ENCODE data around the gene TTC19.
"Not testable (repeated sequence)": the region's sequence is repeated elsewhere in the genome, so short reads cannot be mapped to it uniquely, and the experiment has no call there.

The TTC19 gene

DNA sequence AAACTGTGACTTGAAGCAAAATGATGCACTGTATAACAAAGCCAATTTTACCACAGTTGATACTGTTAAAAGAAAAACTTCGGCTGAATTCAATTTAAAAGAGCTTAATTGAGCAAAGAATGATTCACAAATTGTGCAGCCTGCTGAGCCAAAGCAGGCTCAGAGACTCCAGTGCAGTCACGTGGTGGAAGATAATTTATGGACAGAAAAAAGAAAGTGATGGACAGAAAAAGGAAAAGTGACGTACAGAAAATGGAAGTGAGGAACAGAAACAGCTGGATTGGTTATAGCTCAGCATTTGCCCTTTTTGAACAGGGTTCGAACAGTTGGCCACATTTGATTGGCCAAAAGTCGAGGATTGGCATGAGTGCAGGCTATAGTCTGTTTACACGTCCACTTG, 25.8 kb upstream of the TTC19 start:
- DNase-seq: no peak

GRCh38 chr17:15977894-15978293, 21.7 kb upstream of the TTC19 start:
- no peak for DNase-seq

- no peak for DNase-seq
Observed at GRCh38 chr17:15978606-15979005, 21.0 kb upstream of the TTC19 start.

GRCh38 chr17:15979013-15979412, 20.6 kb upstream of the TTC19 start:
- DNase-seq: not testable (repeated sequence)

- DNase-seq: no peak
Observed at GRCh38 chr17:15981208-15981607, 18.4 kb upstream of the TTC19 start.

GRCh38 chr17:15981646-15982580, 17.7 kb upstream of the TTC19 start:
- no peak for DNase-seq

GRCh38 chr17:15996322-15996721, 3.3 kb upstream of the TTC19 start:
- no peak for DNase-seq

DNA sequence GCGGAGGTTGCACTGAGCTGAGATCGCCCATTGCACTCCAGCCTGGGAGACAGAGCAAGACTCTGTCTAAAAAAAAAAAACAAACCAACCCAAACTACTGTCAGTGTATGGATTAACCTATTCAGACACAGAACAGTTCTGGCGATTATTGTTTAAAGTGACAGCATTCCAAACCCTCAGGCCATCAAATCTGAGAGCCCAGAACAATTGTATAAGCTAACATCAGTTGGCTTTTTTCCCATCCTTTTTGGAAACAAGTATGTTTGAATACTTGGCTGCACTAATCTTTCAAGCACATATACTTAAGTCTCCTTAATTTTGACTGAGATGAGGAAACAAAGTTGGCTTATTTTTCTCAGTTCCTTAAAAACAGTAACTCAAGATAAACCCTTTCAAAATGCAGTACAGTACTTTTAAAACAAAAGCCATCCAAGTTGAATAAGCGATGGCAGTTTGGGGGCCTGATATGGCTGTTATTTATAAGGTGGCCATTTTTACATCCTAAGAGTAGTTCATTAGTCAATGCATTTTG, 1.5 kb upstream of the TTC19 start:
- DNase-seq: no peak

- peak in 2 of 4 experiments; percentile 25 to 57 for DNase-seq
Observed at GRCh38 chr17:15999974-16000827, 577 bp downstream of the TTC19 start.

DNA sequence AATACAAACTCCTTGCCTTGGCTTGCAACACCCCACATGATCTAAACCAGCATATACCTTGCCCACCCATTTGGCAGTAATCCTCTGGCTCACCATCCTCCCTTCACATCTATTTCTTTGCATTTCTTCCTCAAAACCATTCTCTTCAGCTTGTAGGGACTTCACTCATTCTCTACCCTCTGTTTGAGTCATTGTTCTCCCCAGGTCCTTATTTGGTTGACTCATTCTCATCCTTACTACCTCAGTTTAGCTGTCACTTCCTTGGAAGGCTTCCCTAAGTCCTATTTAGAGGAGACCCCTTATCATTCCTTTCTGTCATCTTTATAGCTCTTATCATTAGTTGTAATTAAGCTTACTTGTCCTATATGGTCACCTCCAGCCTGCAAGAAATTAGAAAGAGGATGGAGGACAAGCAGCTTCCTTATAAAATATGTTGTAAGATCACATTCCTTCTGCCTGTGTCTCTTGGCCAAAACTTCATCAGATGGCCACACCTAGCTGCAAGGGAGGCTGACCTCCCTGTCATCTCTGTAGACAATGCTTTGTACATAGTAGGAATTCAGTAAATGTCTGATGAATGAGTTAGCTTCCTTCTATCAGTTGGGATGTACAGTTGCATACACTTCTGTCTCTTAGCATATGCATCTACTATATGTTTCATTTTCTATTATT, 1.7 kb downstream of the TTC19 start:
- DNase-seq: no peak

DNA sequence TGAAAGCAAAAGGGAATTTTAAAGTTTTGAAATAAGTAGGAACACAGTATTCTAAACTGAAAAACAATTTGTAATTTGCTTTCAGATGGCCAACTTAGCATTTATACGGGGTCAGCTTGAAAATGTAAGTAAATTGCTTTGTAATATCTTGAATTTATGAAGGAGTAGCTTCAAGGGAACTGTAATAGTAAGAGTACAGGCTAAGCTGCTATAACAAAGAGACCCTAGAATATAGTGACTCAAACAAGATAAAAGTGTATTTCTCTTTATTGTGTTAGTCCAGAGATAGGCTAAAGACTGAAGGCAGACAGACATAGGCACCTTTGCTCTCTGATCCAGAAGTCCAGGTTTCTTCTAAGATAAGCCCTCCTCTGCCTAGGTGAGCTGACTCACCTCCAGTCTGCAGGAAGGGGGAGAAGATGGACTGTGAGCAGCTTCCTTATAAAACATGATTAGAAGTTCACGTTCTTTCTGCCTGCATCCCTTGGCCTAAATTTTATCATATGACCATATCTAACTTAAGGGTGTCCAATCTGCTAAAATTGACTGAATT, 3.2 kb downstream of the TTC19 start:
- no peak for DNase-seq

DNA sequence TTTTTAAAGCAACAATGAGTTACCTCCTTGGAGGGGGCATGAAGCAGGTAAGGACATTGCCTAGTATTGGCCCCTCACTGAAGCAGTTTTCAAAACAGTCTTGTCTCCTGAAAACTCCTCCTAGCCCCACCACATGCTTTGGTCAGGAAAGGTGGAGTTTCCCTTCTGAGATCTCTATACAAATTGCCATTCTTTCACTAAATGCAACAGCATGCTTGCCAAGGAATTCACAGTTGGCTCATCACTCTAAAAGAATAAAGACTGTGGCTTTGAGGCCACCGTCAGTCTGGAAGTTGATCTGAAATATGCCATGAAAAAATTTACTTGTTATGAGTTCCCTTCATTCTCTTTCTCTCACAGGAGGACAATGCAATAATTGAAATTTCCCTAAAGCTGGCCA, 4.2 kb downstream of the TTC19 start:
- DNase-seq: no peak

DNA sequence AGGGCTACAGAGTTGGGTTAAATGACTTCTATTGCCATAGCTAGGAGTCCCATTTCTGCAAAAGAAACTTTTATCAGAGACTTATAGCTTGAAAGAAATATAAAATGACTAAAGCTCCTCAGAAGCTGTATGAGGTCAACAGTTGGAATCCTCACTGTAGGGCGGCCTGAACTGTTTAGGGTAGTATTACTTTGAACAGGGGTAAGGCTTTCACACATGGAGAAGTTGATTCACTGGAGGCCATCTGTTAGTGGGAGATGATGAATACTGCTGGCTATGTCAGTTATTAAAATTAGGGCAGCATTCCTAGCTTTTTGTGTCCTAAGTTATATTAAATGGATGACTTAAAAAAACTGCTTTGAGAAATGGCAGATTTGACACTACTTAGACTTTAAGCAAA, 6.0 kb downstream of the TTC19 start:
- no peak for DNase-seq

- DNase-seq: no peak
Observed at GRCh38 chr17:16007439-16007838, 7.8 kb downstream of the TTC19 start.

- no peak for DNase-seq
Observed at GRCh38 chr17:16013943-16014407, 14.4 kb downstream of the TTC19 start.

- DNase-seq: no peak
Observed at GRCh38 chr17:16019347-16019746, 19.7 kb downstream of the TTC19 start.

DNA sequence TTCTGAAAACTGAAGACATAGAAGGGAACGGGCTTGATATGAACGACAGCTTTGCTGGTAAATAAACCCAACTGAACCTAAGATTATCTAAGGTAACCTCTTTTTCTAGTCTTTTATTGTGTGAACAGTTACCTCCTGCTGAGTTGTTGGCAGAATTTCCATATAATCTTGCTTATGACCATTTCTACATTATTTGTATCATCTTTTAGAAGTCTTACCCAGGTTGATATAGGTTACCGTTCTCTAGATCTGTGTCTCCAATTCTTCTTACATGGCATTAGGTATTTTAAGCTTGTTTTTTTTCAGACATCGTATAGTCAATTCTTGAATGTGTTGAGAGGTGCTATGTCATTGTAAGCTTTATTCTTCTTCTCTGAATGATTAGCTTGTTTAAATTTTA, 24.3 kb downstream of the TTC19 start:
- no peak for DNase-seq

DNA sequence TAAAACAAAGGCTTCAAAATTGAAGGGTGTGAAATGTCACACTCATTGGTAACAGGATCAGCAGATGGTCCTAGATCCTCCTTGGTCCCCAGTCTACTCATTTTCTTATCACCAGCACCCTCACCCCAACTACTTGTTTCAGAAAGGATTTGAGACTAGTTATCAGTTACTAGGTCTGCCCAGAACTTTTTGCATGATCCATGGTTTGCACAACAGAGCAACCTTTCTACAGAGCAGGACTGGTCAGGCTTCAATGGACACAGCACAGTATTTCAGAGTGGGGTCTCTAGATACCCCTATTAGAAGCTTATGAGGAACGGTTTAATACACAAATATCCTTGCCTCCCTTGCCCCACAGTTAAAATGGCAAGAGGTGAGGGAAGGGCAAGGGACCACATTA, 25.6 kb downstream of the TTC19 start:
- DNase-seq: no peak

DNA sequence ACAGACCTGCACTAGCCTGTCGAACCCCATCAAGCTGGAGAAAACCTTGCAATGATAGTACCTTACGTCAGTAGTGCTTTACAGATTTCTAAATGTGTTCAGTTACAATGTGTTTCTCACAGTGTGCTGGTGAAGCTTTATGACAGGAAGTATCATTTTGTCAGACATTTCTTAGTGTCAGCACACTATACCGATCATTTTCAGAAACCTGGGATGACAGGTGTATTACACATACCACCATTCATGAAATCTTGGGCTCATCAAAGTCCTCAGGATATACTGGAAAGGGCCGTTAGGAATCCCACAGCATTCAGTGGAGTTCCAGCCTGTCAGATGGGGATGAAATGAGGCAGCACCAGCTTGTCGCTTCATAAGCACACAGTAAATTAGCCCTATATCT, 27.3 kb downstream of the TTC19 start:
- DNase-seq: no peak

- no peak for DNase-seq
Observed at GRCh38 chr17:16027708-16028584, 28.3 kb downstream of the TTC19 start.

DNA sequence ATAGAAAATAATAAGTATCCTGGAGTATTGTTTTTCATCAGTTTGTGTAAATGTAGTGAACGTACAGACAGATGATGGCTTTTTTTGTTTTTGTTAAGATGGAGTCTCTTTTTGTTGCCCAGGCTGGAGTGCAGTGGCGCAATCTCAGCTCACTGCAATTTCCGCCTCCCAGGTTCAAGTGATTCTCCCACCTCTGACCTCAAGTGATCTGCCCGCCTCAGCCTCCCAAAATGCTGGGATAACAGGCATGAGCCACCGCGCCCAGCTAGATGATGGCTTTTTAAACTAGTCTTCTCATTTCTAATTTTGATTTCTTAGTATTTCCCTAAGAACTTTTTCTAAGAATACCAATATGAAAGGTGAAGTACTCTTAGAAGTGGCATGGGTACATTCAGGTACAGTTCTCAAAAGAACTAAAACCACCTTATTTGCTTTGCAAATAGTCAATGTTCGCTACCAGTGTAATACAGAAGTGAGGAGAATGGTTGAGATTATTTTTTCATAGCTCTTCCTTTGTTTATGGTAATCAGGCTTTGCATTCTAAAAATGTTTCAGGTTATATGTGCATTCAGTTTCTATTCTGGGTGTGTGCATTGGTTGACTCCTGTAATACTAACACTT, 34.2 kb downstream of the TTC19 start:
- no peak for DNase-seq
